HUES6 (cell line): ENCODE data around the gene CXCL1.

Source experiments
- H3K27ac ChIP-seq: 2 replicates; pipeline ENCODE4 v1.7.0; 2013; ENCODE audit warnings: low read depth, mild to moderate bottlenecking, low read length, inconsistent platforms
- H3K27me3 ChIP-seq: 2 replicates; pipeline ENCODE4 v1.6.1; 2013; ENCODE audit warnings: low read length; ENCODE audit not compliant: control insufficient read depth, insufficient read depth
- H3K36me3 ChIP-seq: 2 replicates; pipeline ENCODE4 v1.6.1; 2013; ENCODE audit warnings: low read length; ENCODE audit not compliant: control insufficient read depth, insufficient read depth
- H3K4me1 ChIP-seq: 2 replicates; pipeline ENCODE4 v1.6.1; 2013; ENCODE audit warnings: low read length; ENCODE audit not compliant: control insufficient read depth, insufficient read depth
- H3K4me3 ChIP-seq: 2 replicates; pipeline ENCODE4 v1.5.1; 2013; ENCODE audit warnings: low read depth, low read length
- H3K9ac ChIP-seq: one replicate; pipeline ENCODE4 v1.6.1; 2013; ENCODE audit warnings: mild to moderate bottlenecking, low read length
- H3K9me3 ChIP-seq: 2 replicates; pipeline ENCODE4 v1.6.1; 2013; ENCODE audit warnings: low read depth, low read length; ENCODE audit not compliant: control insufficient read depth, insufficient read depth

Gene CXCL1

DNA sequence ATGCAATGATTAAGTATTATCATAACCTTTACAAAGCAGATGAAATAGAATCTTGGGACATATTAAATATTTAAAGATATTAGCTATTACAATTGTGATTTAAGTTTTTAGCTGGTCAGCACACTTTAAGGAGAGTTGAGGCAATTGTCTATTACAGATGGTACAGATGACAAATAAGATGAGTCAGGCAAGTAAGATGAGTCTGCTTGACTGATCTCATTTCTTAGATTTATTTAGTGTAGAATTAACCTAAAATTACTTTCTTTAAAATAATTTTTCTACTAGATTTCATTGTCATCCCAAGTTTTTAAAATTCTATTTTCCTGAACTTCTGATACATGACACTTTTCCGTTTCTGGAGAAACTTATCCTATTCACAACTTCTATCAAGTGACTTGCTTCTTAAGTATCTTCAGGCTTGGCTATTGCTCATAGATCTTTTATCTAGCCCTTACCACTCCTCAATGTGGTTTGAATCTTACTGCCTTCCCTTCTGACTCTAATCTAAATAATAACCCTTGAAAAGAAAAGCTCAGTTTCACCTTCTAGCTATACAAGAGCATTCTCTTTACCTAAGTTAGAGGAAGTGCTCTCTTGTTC is 32.9 kb downstream of the CXCL1 start:
- H3K4me1 ChIP-seq: peaks cover 3% of the 10 kb centered on the region; the same call in 1 of the 2 replicates
- no peak overlapping the region for H3K27ac ChIP-seq
- no peaks in the 10 kb centered on the region for H3K9me3 ChIP-seq
- H3K36me3 ChIP-seq: no peaks in the 10 kb centered on the region
- no peak overlapping the region for H3K4me3 ChIP-seq
- no peak overlapping the region for H3K9ac ChIP-seq
- no peaks in the 10 kb centered on the region for H3K27me3 ChIP-seq

DNA sequence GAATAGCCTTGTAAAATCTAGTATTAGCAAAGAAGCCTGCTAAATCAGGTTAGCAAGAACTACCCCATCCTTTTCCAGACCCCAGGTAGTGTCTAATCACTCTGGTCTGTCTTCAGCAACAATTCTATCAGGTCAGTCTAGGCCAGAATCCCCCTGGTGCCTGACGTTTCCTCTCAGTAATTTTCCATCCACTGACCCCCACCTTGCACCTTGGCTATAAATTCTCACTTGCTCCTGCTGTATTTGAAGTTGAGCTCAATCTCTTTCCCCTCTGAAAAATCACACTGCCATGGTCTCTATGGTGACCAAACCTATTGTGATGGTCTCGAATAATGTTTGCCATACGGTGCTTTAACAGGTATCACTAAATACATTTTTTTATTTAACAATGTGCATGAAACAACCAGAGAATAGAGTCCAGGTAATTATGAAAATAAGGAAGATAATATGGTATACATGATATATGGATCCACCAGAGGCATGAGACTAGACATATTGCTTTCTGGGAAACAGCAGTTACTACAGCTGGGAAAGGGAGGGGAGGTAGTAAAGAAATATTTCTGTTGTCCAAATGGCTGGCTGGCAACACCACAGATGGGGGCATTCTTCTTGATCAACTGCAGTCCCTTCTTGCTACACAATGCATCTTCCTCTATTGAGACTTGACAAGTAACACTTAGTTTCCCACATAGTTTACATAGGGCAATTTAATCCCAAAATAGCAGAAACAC is 33.8 kb downstream of the CXCL1 start:
- Histone ChIP-seq H3K36me3 (no peaks in the 10 kb centered on the region), H3K27me3 (no peaks in the 10 kb centered on the region), H3K4me3 (no peak overlapping the region), H3K4me1 (peaks cover 3% of the 10 kb centered on the region; the same call in 1 of the 2 replicates), H3K27ac (no peak overlapping the region), H3K9ac (no peak overlapping the region), H3K9me3 (no peaks in the 10 kb centered on the region)

DNA sequence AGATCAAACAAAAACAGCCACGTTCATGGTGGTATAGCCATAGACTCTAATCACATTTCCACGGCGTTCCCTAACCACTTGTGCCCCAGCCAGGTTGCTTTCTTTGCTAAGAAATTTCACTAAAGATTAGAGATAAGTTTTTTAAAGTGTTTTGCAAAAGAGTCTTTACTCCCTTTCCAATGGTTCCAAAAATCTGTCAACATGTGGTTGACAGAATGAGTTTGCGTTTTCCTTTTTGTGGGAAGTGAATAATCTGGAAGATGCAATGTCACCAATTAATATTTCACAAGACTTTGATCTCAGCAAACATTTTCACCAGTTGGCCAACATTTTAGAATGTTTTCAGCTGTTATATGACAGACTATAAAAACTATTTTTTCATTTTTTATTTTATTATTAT is 35.3 kb downstream of the CXCL1 start:
- no peak overlapping the region for H3K9ac ChIP-seq
- H3K36me3 ChIP-seq: no peaks in the 10 kb centered on the region
- H3K4me3 ChIP-seq: no peak overlapping the region

DNA sequence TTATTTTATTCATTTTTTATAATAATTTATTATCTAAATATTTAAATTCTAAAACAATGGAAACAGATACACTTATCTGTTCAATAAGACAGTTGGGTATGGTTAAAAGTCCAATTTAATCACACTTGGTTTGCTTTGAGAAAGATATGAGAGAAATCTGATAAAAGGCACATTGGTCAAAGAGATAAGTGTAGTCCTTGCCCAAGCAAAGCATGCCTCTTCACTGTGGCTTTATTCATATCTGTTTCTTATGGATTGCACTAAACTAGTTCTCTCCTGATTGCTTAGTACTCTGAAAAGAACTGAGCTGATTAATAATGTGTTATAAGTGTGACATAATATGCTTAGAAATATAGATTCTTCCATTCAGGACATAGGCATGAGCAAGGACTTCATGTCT is 39.8 kb downstream of the CXCL1 start:
- H3K36me3 ChIP-seq: no peaks in the 10 kb centered on the region
- no peak overlapping the region for H3K4me3 ChIP-seq
- no peaks in the 10 kb centered on the region for H3K27me3 ChIP-seq
- no peak overlapping the region for H3K9ac ChIP-seq
- no peaks in the 10 kb centered on the region for H3K9me3 ChIP-seq
- no peaks in the 10 kb centered on the region for H3K4me1 ChIP-seq
- no peak overlapping the region for H3K27ac ChIP-seq

More for the DNA sequence above, 35.3 kb downstream of the CXCL1 start:
- Histone ChIP-seq H3K4me1 (peaks cover 3% of the 10 kb centered on the region; the same call in 1 of the 2 replicates), H3K9me3 (no peaks in the 10 kb centered on the region), H3K27ac (no peak overlapping the region), H3K27me3 (no peaks in the 10 kb centered on the region)

DNA sequence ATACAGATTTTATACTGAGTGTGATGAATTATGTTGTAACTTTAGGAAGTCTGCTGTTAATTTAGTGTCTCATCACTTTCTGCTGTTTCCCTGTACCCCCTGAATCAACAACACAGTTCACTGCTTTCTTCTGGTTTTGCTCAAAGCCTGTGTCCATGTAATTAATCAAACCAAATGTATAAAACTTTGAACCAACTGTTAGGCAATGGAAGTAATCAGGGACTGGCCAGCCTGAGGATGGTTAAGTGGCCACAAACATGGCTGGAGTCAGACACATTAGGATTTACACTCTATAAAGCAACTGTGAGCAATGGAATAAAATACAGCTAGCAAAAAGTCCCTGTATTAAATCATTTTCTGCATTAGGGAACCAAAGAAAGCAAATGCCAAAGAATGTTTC is 42.6 kb downstream of the CXCL1 start:
- H3K4me3 ChIP-seq: no peak overlapping the region
- H3K9me3 ChIP-seq: no peaks in the 10 kb centered on the region
- no peaks in the 10 kb centered on the region for H3K36me3 ChIP-seq
- no peaks in the 10 kb centered on the region for H3K4me1 ChIP-seq
- H3K9ac ChIP-seq: no peak overlapping the region
- no peaks in the 10 kb centered on the region for H3K27me3 ChIP-seq
- no peak overlapping the region for H3K27ac ChIP-seq

DNA sequence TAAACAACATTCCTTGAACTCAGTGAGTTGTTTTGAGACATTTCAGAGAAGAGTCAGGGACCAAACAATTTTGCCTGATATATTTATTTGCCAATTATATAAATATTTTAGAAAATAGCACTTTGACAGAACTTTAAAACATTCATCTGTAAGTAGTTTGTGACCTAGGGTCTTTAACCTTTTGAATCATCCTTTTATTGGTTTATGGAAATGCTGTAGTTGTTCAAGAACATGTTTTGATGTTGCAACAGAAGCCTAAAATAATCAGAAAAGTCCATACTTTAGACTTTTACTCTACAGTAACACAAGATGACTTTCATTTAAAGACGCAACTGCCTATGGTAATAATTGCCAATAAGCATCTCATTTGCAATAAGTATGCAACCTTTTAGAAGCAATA is 43.0 kb downstream of the CXCL1 start:
- H3K27me3 ChIP-seq: no peaks in the 10 kb centered on the region
- H3K27ac ChIP-seq: no peak overlapping the region
- H3K36me3 ChIP-seq: no peaks in the 10 kb centered on the region
- no peaks in the 10 kb centered on the region for H3K4me1 ChIP-seq
- H3K9me3 ChIP-seq: no peaks in the 10 kb centered on the region
- H3K9ac ChIP-seq: no peak overlapping the region
- no peak overlapping the region for H3K4me3 ChIP-seq

DNA sequence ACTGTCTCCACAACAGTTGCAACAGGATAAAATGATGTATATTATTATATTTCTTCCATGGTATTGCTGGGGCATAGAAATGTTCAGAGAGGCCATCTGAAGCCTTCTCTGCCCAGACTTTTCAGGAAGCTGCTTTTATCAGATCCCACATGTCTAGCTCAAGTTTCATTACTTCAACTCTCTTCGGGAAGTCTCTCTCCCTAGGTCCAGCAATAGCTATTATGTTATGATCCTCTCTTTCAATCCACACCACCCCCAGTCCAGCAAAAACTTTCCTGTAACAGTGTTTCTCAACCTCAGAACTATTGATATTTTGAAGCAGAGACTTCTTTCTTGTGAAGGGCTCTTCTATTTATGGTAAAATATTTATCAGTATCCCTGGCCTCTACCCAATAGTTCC is 44.9 kb downstream of the CXCL1 start:
- H3K9me3 ChIP-seq: no peaks in the 10 kb centered on the region
- no peak overlapping the region for H3K4me3 ChIP-seq
- no peaks in the 10 kb centered on the region for H3K4me1 ChIP-seq
- no peak overlapping the region for H3K27ac ChIP-seq
- H3K9ac ChIP-seq: no peak overlapping the region
- H3K27me3 ChIP-seq: no peaks in the 10 kb centered on the region
- H3K36me3 ChIP-seq: no peaks in the 10 kb centered on the region

DNA sequence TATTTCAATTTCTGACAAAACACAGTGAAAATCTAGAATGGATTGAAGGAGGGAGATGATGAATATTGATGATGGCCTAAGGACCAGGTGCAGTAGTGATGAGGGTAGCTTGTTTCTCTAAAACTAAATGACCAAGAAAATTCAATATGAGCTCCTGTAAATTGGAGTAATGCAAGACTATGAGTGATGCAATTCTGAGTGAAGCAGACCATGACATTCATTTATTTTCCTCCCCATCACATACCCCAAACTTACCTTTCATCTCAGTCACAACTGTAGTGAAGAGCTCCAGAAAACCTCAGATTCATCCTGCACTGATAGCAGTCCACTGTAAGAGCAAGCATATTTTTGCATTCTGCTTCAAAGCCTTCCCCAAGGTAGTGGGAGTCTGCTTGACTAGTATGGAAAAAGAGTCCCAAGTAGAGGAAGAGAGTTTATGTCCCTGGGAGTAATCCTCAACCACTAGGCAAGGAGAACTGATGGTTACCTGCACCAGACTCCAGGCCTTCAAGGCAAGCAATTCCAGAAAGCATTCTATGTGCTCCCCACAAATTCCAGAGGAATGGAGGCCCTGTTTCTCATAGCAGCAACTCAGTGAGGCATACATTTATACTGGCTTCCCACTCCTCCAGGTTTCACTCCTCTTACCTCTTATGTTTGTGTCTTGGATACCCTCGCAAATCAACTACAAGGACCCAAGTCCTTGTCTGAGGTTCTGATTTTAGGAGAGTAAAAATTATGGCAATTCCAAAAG is 47.2 kb downstream of the CXCL1 start:
- no peaks in the 10 kb centered on the region for H3K27me3 ChIP-seq
- H3K9me3 ChIP-seq: no peaks in the 10 kb centered on the region
- H3K36me3 ChIP-seq: no peaks in the 10 kb centered on the region
- no peak overlapping the region for H3K4me3 ChIP-seq
- no peak overlapping the region for H3K9ac ChIP-seq
- H3K27ac ChIP-seq: no peak overlapping the region
- no peaks in the 10 kb centered on the region for H3K4me1 ChIP-seq

DNA sequence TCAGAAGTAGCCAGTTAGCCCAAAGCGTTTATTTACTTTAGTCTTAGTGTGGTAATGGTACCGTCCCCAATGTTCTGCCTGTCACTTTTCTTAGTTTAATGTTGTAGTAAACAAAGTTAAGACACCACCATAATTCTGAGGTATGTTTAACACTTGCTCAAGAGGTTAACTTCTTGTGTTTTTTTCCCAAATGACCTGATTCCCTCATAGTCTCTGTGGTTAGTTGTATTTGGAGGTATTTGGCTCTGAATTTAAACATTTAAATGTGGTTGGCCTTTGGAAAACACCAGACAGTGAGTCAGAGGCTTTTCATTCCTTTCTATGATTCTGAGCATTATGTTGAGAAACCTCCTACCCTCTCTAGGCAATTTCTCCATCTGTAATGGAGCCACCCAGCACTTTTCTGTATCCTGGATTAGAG is 47.9 kb downstream of the CXCL1 start:
- no peak overlapping the region for H3K4me3 ChIP-seq
- H3K36me3 ChIP-seq: no peaks in the 10 kb centered on the region
- no peaks in the 10 kb centered on the region for H3K27me3 ChIP-seq
- no peaks in the 10 kb centered on the region for H3K4me1 ChIP-seq
- H3K9ac ChIP-seq: no peak overlapping the region
- H3K9me3 ChIP-seq: no peaks in the 10 kb centered on the region
- H3K27ac ChIP-seq: no peak overlapping the region

DNA sequence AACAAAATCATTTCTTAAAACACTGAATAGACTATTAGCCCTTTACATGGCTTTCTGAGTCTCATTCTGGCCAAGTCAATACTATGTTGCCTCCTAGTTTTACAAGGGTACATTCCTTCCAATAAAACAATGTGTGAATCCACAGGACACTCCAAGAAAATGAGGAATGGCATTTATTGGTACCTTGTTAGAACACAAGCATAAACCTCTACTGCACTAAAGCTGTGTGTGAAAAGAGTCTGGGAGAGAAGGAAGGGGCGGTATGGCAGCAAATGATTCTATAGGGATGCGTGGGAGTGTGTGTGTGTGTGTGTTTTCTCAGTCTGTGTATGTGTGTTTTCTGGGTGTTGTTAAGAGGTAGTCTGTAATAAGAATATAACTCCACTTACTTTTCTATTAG is 48.9 kb downstream of the CXCL1 start:
- H3K4me1 ChIP-seq: no peaks in the 10 kb centered on the region
- H3K27me3 ChIP-seq: no peaks in the 10 kb centered on the region
- H3K9me3 ChIP-seq: no peaks in the 10 kb centered on the region
- H3K4me3 ChIP-seq: no peak overlapping the region
- no peak overlapping the region for H3K9ac ChIP-seq
- no peak overlapping the region for H3K27ac ChIP-seq
- H3K36me3 ChIP-seq: no peaks in the 10 kb centered on the region

DNA sequence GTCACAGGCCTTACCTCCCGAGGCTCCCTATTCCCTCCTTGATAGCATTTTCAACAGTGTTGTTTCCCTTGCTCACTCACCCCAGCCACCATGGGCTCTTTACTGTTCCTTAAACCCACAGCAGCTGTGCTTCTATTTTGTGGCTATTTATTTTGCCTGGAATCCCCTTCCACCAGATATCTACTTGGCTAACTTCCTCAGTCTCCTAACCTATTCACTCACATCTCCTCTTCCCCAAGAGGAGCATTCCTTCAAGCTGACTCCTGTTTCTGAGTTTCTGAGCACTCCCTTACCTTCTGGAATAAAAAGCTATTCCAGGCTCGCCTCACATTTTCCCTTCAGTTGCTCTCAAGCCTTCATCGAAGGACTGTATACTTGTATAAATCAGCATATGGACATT is 50.5 kb downstream of the CXCL1 start:
- Histone ChIP-seq H3K36me3 (no peaks in the 10 kb centered on the region), H3K9ac (no peak overlapping the region), H3K27me3 (no peaks in the 10 kb centered on the region), H3K4me3 (no peak overlapping the region), H3K4me1 (no peaks in the 10 kb centered on the region), H3K27ac (no peak overlapping the region), H3K9me3 (no peaks in the 10 kb centered on the region)
